A549 (cell line): Measurements from ENCODE around the gene CLMN.

Source experiments
- BCL3 ChIP-seq: fragments of >200 bp; sonication (Bioruptor Twin); formaldehyde crosslinking; IDR thresholded peaks from 3 replicates; pipeline ENCODE4 v1.6.1; 2016
- CTCF ChIP-seq: fragments of >200 bp; sonication (Bioruptor Twin); formaldehyde crosslinking; IDR thresholded peaks from 3 replicates; pipeline ENCODE4 v1.5.1; 2016
- E2F6 ChIP-seq: IDR thresholded peaks from 2 replicates; pipeline ENCODE4 v1.6.1; 2012; ENCODE audit warnings: low read depth, borderline replicate concordance
- HDAC2 ChIP-seq: fragments of 200-600 bp; sonication (generic); IDR thresholded peaks from 2 replicates; pipeline ENCODE4 v1.6.1; 2016
- HES2 ChIP-seq: fragments of >200 bp; sonication (Bioruptor Twin); formaldehyde crosslinking; IDR thresholded peaks from 2 replicates; pipeline ENCODE4 v1.6.1; 2016
- JUNB ChIP-seq: fragments of >200 bp; sonication (Bioruptor Twin); formaldehyde crosslinking; IDR thresholded peaks from 2 replicates; pipeline ENCODE4 v1.6.1; 2016
- KDM1A ChIP-seq: fragments of 200-600 bp; sonication (generic); IDR thresholded peaks from 2 replicates; pipeline ENCODE4 v1.6.1; 2016; ENCODE audit warnings: low read depth, mild to moderate bottlenecking
- MAX ChIP-seq: IDR thresholded peaks from 2 replicates; pipeline ENCODE4 v1.6.1; 2012
- NFE2L2 ChIP-seq: fragments of 150-350 bp; conservative IDR thresholded peaks from 2 replicates; pipeline ENCODE4 v1.6.1; 2014; ENCODE audit warnings: low read length
- POLR2A ChIP-seq: IDR thresholded peaks from 2 replicates; pipeline ENCODE4 v1.6.1; 2012; ENCODE audit warnings: mild to moderate bottlenecking, low read length
- RCOR1 ChIP-seq: fragments of 150-350 bp; IDR thresholded peaks from 2 replicates; pipeline ENCODE4 v1.6.1; 2014; ENCODE audit warnings: antibody characterized with exemption, low read length, low read depth
- REST ChIP-seq: fragments of 200-600 bp; sonication (generic); IDR thresholded peaks from 2 replicates; pipeline ENCODE4 v1.6.1; 2016; ENCODE audit warnings: antibody characterized with exemption, mild to moderate bottlenecking, moderate library complexity
- RFX5 ChIP-seq: fragments of 450-650 bp; IDR thresholded peaks from 2 replicates; pipeline ENCODE4 v1.7.1; 2014; ENCODE audit warnings: antibody characterized with exemption, mild to moderate bottlenecking, moderate library complexity

- TF ChIP-seq POLR2A (no peak), CTCF (no peak), E2F6 (no peak), NFE2L2 (no peak), KDM1A (no peak), REST (no peak), HES2 (no peak), BCL3 (no peak), RFX5 (no peak), HDAC2 (no peak), RCOR1 (no peak), JUNB (no peak), MAX (no peak)
Measured at GRCh38 chr14:95287176-95287754, 32.4 kb downstream of the CLMN start.
